AG09319 (cell line): ENCODE data around the gene DAPK3.
"Not testable (repeated sequence)": the region's sequence is repeated elsewhere in the genome, so short reads cannot be mapped to it uniquely, and the experiment has no call there.

ENCODE experiments used
- DNase-seq: peaks from one replicate; pipeline ENCODE4 v3.0.0-alpha.2; 2010; ENCODE audit warnings: low read depth; ENCODE audit errors: extremely low read depth
- TF ChIP-seq, protein P1 (sequence below): IDR thresholded peaks from 2 replicates; pipeline ENCODE4 v1.5.1; 2011; ENCODE audit warnings: low read depth, mild to moderate bottlenecking, inconsistent platforms, low read length, moderate library complexity

Gene DAPK3

DNA sequence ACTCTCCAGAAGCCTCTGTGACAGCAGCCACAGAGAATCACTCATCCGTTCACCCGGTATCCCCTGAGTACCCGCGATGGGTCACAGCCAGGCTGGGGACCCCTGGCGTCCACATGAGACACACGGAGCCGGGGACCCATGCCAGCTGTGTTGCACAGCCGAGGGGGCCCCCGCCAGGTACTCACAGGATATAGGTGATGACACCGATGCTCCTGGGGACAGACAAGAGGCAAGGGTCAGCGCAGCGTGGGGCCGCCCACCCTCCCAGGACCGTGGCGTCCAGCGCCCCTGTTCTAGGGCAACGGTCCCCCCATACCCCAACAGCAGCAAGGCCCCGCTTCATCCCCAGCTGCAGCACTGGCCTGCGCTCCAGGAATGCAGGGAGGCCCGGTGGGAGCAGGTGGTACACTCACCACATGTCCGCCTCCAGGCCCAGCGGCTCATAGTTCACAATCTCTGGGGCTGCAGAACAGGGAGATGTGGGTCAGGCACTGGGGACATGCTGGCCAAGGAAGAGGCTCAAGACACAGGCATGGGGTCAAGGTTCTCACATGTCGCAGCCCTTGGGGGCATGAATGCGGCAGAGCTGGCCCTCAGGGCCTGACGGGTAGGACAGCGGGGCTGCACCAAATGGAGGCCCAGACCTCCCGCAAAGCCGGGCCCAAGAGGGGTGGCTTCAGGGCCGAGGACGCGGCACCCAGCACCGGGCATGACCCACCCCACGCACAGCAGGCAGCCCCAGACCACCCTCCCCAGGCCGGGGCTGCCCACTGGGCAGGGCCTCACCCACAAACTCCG, 7.2 kb downstream of the DAPK3 start:
- DNase-seq: no peak
- TF ChIP-seq, protein P1, sequence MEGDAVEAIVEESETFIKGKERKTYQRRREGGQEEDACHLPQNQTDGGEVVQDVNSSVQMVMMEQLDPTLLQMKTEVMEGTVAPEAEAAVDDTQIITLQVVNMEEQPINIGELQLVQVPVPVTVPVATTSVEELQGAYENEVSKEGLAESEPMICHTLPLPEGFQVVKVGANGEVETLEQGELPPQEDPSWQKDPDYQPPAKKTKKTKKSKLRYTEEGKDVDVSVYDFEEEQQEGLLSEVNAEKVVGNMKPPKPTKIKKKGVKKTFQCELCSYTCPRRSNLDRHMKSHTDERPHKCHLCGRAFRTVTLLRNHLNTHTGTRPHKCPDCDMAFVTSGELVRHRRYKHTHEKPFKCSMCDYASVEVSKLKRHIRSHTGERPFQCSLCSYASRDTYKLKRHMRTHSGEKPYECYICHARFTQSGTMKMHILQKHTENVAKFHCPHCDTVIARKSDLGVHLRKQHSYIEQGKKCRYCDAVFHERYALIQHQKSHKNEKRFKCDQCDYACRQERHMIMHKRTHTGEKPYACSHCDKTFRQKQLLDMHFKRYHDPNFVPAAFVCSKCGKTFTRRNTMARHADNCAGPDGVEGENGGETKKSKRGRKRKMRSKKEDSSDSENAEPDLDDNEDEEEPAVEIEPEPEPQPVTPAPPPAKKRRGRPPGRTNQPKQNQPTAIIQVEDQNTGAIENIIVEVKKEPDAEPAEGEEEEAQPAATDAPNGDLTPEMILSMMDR: no peak

DNA sequence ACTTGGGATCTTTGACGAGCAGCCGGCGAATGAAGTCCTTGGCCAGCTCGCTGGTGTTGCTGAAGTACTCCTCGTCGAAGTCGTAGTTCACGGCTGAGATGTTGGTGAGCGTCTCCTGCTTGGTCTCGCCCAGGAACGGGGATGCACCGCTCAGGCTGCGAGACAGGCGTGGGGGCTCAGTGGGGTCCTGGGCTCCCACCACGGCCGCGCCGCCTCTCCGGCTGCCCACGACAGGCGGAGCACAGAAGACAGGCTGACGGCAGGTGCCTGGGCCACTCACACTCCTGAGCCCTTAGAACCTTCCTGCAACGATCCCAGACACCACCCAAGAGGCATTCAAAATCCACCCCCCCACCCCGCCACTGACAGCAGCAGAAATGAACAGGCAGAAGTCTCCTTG, 9.9 kb downstream of the DAPK3 start:
- DNase-seq: no peak
- TF ChIP-seq, protein P1: no peak

DNA sequence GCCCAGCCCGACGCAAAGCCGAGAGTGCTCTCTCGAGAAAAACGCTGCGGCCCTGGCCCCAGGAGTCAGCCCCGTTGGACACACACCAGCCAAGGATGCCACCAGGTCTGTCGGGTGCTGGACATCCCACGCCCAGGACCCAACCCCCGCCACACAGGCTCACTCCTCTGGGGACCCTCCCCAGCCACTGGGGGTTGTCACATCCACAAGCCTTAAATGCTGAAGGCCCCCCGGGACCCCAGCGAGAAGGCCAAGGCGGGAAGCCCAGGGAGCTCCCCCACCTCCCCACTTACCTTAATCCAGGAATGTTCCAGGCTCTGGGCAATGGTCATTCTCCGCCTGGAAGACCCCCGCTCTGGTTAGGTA, 11.2 kb downstream of the DAPK3 start:
- no peak for DNase-seq
- TF ChIP-seq, protein P1: no peak

DNA sequence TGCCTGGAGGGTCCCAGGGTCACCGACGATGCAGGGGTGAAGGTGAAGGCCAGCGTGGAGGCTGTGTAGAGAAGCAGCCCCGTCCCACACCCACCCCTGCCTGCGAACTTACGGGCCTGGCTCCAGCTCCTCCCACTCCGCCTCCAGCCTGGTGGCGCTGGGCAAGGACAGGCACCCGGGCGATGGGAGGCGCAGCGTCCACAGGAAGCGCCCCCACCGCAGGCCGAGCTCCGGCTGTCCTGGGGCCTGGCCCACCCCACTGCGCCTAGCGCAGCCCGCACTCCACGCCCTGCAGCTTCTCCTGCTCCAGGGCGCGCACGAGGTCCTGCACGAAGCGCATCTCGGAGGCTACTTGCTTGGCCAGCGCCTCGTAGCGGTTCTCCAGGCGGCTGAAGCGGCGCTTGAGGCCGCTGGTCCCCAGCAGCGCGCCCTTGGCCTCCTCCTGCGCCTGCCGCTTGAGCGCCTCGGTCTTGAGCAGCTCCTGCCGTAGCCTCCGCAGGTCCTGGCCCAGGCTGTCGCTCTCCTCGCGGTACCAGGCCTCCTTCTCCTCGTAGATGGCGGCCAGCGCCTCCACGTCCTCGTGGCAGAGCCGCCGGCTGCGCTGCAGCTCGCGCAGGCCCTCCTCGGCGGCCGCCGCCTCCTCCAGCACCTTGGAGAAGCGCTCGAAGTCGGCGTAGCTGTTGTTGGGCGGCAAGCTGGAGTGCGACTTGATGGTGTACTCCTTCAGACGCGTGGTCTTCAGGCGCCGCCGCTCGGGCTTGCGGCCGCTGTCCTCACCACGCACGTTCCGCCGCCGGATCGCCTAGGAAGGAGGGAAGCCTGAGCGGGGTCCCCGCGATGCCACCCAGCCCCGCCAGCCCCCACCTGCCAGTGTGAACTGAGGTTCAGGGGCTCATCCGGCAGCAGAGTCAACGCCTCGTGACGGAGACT, 11.8 kb downstream of the DAPK3 start:
- DNase-seq: no peak
- TF ChIP-seq, protein P1: no peak

DNA sequence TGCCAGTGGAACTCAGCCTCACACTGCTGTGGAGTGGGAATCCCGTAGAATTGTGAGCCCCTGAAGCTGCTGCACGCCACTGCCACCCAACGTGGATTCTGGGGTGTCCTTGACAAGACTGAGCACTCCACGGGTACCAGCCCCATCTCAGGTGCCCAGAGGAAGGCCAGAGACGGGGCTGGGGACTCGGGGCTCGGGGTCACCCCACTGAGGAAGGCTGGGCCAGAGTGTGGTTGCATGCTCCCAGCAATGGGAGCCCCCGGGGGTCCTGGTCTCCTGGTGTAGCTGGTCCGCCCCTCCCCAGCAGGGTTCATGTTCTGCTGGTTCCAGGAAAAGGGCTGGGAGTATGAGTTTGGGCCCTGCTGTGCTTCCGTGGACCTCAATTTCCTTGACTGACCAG, 15.2 kb downstream of the DAPK3 start:
- no peak for DNase-seq
- TF ChIP-seq, protein P1: no peak

DNA sequence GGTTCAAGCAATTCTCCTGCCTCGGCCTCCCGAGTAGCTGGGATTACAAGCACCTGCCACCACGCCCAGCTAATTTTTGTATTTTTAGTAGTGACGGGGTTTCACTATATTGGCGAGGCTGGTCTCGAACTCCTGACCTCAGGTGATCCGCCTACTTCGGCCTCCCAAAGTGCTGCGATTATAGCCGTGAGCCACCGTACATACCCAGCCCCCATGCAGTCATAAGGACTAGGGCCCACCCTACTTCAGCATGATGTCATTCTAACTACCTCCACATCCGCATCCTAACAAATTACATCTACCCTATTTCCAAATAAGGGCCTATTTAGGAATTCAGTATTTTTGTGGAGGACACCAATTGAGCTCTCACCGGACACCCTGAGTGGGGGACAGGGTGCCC, 15.6 kb downstream of the DAPK3 start:
- not testable (repeated sequence) for DNase-seq

DNA sequence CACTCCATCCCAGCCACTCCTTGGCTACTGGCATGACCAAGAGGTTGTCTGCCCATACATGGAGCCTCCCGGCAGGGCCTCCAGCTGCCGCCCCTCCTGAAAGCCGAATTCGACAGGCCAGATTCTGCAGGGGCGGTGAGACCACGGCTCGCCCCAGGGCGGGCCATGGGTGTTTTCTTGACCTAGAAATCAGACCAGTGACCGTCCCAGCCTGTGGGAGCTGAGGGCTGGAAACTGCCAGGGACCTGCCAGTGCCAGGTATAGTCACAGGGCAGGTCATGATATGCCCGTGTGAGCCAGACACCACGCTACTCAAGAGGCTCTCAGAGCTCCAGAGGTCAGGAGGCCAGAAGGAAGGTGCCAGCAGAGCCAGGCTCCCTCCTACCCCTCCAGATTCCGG, 16.8 kb downstream of the DAPK3 start:
- TF ChIP-seq, protein P1: no peak
- DNase-seq: no peak

DNA sequence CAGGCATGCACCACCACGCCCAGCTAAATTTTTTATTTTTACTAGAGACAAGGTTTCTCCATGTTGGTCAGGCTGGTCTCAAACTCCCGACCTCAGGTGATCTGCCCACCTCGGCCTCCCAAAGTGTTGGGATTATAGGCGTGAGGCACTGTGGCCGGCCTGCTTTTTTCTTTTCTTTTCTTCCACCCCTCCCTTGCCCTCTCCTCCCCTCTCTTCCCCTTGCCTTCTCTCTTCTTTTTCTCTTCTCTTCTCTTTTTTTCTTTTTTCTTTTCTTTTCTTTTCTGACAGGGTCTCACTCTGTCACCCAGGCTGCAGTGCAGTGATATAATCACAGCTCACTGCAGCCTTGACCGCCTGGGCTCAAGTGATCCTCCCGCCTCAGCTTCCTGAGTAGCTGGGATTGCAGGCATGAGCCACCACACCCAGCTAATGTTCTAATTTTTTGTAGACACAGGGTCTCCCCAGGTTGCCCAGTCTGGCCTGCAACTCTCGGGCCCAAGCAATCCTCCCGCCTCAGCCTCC, 18.1 kb downstream of the DAPK3 start:
- not testable (repeated sequence) for DNase-seq
